Muscle of arm (tissue), 12 donors: Measurements from ENCODE around the gene MB21D2. TPM values are rescaled to one million over a fixed set of nuclear protein-coding genes. Genes with fewer than 3 reads are reported as not detected.

Experiments used
- DNase-seq: peaks from one replicate; pipeline ENCODE4 v3.0.0-alpha.2; 2013
- polyA plus RNA-seq, 12 donors: library from polyadenylated mRNA; unstranded; fragments of 120-200 nt; gene quantifications; one replicate each; pipeline ENCODE4 v1.2.1, GENCODE V29; 2013; ENCODE audit not compliant: insufficient read length in 12 of 12

Gene MB21D2
- polyA plus RNA-seq, 12 donors: 10.5 to 22.6 (median 17.8) TPM; not detected in 1

GRCh38 chr3:192840143-192840836 lies 77.4 kb downstream of the MB21D2 start:
- no peak for DNase-seq

DNA sequence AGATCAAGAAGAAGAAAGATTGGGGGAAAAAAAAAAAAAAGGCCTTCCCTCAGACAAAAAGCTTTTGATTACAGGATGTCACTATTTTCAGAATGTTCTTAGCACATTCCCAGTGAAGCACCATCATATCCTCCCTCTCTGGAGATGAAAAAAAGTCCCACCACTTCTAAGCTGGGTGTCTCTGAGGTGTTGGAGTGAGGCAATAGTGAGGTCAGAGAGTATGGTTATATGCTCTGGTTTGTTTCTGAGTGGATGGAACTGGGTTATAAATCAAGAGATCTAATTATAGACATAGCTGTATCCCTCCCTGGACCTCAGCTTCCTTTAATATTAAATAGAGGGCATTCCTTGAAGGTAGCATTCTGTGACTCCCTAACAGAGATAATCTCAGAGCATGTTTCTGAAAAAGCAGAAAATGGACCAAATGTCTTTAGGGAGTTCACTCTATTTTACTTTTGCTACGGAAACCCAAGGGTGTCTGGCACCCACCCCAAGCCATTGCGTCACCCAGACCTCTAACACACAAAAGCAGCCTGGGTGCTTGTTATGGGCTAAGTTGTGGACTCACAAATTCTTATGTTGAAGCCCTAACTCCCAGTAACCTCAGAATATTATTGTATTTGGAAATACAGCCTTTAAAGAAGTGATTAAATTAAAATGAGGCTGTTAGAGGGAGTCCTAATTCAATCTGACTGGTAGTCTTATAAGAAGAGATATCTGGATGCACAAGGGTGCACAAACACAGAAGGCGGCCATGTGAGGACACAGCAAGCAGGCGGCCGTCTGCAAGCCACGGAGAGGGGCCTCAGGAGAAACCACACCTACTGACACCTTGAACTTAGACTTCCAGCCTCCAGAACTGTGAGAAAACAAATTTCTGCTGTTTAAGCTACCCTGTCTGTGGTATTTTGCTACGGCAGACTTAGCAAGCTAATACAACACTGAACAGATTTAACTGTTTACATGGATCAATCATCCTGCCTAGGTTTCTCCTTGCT lies 81.5 kb downstream of the MB21D2 start:
- DNase-seq: no peak

GRCh38 chr3:192834428-192834827 lies 83.2 kb downstream of the MB21D2 start:
- DNase-seq: no peak

DNA sequence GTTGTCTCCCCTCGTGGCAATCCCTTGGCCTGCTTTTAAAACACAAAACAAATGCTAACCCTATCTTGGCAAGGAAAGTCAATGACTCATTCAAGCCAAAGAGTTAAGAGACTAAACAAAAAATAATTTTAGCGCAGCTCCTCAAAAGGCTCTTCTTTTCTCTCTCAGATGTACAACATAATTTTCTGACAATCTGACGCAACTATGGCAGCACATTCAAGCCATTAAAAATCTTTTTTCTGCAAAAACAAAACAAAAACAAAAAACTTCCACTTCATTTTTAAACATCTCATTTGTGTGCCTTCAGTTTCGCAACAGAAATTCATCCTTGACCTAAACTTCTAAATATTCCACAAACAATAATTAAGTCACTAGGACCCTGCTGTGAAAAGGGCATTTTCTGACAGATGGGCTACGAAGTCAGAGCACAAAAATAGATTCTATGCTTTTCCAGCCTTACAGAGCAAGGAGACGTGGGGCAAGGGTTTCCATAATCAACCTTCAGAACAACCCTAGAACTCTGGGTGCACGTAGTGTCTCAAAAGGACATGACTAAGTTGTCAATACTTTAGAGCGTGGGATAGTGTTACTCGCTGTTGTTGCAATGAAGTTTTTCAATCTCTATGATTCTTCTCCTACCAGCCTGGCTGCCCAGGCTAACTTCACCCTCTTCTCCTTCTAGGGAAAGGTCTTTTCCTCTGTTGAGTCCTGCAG lies 84.3 kb downstream of the MB21D2 start:
- no peak for DNase-seq

DNA sequence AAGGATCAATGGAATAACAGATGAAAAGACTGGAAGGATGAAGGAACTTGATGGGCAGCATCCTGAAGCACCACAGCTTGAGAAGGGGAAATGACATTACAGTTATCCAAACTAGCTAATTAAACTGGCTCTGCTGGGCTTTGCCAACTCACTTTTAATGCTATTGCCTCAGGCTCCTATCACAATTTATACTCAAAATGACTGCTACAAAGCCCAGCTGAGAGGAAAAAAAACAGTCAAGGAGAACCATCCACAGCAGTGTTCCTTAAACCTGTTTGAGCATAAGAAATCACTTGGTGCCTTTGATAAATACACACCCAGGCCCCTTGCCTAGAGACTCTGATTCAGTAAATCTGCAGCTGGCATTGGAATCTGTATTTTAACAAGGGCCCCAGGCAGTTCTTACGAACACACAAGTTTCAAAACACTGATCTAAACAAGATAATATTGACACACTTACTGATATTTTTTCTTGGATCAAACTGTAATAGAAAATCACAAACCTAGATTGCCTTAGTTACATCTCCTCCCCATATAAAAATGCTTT lies 85.8 kb downstream of the MB21D2 start:
- no peak for DNase-seq

GRCh38 chr3:192831111-192831644 lies 86.5 kb downstream of the MB21D2 start:
- DNase-seq: no peak

GRCh38 chr3:192830291-192831110 lies 87.2 kb downstream of the MB21D2 start:
- DNase-seq: no peak

DNA sequence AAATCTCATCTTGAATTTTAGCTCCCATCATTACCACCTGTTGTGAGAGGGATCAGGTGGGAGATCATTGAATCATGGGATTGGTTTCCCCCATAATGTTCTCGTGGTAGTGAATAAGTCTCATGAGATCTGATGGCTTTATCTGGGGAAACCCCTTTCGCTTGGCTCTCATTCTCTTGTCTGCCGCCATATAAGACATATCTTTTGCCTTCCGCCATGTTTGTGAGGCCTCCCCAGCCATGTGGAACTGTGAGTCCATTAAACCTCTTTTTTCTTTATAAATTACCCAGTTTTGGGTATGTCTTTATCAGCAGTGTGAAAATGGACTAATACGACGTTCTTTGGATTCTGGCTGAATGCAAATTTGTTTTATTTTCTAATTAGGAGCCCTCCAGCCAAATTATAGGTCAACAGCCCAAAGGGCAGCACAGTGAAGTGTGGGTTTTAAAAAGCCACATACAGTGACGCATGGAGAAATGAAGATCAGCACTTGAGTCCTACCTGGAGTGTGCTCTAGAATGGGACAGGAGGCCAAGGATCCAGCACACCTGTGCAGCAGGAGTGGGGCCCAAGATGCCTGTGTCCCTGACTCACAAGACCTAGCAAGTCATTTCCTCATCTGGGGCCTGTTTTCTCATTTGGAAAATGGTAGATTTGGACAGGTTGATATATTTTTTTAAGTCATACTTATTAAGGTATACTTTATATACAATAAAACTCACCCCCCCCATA lies 89.6 kb downstream of the MB21D2 start:
- no peak for DNase-seq

DNA sequence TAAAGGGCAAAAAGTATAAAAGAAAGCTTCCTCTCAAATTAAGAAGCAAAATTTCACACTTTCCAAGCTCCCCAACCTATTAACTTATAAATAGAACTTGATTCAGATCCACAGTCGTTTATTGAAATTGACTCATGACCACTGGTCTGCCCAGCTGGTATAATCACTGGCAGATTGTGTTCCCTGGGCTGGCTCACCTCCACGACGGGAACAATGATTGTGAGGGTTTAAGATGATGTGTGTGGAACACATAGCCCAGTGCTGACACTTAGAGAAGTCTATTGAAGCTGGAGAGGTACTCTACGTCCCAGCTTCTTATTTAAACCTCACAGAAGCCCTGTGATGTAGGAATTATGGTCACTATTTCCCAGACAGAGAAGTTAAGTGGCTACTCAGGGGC lies 90.4 kb downstream of the MB21D2 start:
- no peak for DNase-seq

GRCh38 chr3:192826214-192827006 lies 91.2 kb downstream of the MB21D2 start:
- DNase-seq: no peak

GRCh38 chr3:192825657-192826200 lies 91.9 kb downstream of the MB21D2 start:
- DNase-seq: no peak

DNA sequence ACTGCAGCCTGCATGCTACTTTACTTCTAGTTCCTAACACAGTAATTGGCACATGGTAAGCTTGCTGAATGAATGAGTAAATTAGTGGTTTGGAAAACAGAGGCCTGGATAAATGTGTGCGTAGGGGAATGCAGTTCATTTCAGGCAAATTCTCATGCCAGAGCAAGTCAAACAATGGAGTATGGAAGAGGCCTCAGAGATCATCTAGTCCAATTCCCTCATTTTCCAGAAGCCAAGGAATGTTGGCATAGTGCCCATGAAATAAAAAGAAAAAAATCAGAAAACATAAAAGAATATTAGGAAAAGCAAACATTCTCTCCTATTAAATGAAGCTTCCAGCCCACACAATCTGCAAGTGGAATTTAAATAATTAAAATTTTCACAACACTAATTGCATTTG lies 92.4 kb downstream of the MB21D2 start:
- DNase-seq: peak; percentile 45

DNA sequence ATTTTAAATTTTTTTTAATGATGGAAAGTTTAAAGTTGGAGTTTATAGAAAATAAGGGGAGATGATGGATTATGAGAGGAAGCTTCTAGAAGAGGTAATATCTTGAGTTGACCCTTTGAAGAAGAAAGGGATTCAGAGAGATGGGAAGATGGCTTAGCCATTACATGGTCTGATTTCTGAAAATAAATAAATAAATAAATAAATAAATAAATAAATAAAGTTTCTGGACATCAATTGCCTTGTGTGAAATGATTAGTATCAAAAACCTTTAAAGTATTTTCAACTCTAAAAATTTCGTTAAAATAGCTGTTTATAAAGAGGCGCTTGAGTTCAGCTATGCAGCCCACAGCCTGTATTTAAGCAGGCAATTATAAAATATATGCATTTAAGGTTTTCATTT lies 93.3 kb downstream of the MB21D2 start:
- DNase-seq: no peak

GRCh38 chr3:192821161-192821560 lies 96.5 kb downstream of the MB21D2 start:
- DNase-seq: no peak

DNA sequence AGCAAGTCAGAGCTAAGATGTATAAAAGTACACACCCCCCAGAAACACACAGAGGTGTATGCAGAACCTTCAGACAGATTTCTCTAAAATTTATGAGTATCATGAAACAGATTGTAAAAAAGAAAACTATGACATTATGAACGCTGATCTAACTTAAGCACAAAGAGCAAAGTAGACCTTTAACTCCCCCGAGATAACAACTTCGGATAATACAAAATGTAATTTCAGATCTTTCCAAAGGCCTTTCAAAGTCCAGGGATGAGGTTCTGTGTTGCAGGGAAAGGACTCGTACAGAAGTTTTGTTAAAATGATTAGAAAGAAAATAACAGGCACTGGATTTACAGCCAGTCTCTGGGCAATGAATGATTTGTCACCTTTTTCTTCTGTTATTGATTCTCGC lies 97.5 kb downstream of the MB21D2 start:
- no peak for DNase-seq

DNA sequence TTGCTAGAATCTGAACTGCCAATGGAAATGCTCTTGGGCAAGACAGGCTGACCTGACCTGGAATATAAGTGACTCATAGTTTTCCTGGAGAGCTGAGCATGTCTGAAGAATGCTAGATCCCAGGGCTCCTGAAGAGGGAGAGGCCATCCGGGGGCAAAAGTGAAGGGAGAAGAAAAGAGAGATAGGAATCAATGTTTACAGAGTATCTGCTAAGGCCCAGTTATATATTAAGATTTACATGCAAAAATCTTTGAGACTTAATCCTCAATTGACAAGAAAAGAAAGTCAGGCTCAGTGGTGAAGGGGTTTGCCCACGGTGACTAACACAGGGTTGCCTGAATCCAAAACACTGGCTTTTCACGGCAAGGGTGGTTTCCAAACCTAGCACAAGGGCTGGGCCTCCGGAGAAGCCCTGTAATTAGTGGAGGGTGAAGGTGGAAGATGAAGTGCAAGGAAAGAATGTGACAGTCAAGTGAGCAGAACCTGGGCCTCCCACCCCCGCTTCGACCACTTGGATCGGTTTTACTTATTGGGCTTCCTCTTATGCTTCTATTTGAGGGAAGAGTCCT lies 98.6 kb downstream of the MB21D2 start:
- DNase-seq: no peak

GRCh38 chr3:192818126-192818525 lies 99.5 kb downstream of the MB21D2 start:
- DNase-seq: no peak

DNA sequence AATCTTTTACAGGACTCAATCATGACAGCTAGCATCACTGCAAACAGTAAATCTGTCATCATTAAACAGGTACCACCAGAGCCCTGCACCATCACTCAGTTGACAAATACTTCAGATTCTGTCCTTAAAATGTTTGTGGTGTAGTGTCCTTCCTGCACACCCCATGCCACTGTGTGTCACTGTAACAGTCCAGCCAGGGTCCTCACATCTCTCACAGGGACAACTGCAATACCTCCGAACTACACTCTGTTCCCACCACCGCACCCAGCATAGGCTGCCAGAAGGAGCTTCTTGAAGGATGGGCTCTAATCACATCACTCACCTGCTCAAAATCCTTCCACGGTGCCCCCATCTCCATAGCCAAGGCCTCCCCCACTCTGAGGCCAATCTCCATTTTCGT lies 100.2 kb downstream of the MB21D2 start:
- no peak for DNase-seq

DNA sequence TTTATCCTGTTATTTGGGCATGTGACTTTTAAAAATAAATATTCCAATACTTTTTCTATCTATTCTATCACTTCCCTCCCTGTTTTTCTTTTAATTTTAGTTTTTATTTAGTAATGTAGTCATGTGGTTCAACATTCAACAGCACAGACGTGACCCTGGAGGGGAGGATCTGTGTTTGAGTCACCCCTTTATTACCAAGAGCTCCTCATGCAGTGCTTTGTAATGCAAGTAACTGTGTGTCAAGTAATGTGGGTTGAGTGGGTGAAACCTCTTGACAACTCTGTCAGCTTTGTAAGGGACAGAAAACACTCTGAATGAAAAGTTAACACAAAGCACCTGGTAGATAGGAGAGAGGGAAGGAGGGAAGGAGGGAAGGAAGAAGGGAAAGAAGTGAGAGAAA lies 100.6 kb downstream of the MB21D2 start:
- DNase-seq: no peak
